CMK (cell line): Measurements from ENCODE around the gene GNA14.
"Not testable (repeated sequence)": the region's sequence is repeated elsewhere in the genome, so short reads cannot be mapped to it uniquely, and the experiment has no call there.

ENCODE experiments used
- DNase-seq: peaks from one replicate; pipeline ENCODE4 v3.0.0-alpha.2; 2010; ENCODE audit warnings: low read depth

The GNA14 gene

DNA sequence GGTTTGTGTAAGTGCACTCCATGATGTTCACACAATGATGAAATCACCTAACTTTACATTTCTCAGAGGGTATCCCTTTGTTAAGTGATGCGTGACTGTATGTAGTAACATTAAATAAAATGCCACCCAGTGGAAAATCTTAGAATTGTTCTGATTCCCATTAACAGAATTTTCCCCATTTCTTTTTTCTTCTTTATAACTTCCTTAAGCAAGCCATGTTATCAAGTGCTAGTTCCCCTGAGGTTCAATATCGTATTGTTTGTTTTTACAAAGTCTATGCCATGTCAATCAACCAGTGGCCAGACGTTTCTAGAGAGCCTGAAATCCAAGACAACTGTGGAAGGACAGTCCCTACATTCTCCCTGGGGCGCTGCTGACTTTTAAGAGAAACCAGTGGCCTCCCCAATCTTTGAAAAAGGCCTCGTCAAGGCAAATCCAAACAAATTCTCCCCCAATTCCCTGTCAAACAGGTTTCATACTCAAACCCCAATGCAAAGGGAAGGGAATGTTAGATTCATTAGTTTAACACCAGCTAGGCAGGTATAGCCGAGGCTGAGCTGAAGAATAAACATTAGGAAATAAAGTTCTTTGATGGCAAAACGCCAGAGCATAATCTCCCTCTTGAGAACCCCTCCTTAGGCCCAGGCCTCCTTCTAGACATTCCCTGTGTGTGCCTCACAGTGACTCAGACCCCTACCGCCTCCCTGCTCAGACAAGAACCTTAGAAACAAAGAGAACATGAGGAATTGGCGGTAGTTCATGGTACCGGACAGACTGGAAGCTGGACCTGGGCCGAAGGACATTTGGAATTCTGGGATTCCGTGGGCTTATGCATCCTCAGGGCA is 198.7 kb downstream of the GNA14 start:
- no peak for DNase-seq

DNA sequence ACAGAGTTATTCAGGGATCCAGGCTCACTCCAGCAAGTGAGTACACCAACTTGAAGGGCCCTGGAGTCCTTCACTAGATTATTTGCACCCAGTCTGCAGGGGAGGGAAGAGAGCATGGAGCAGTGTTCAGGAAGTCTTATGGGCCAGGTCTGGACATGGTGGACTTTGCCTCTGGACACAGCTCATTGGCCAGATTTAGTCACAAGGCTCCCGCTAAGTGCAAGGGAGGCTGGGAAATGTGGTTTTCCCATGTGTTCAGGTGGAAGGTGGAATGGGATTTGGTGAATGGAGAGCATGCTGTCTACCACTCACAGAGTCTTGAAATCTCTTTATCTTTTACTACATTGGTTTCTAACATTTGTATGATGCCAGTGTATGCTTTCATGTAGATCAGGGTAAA is 200.5 kb downstream of the GNA14 start:
- DNase-seq: no peak

DNA sequence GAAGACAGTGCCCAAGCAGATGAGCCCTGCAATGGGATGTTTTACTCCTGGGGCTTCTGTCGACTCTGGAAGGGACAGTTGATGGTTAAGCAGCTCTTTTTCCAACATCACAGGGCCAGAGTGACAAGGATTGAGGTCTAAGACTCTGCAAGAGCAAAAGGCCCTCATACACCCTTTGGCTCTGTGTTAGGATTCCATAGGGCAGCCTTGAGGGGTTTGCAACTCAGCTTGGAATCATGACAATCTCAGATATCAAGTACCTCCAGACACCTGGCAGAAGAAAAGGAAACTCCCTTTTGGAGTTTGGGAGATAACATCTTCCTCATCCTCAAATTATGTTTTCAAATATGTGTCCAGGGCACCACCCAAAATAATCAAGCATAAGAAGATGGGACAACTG is 205.7 kb downstream of the GNA14 start:
- DNase-seq: no peak

DNA sequence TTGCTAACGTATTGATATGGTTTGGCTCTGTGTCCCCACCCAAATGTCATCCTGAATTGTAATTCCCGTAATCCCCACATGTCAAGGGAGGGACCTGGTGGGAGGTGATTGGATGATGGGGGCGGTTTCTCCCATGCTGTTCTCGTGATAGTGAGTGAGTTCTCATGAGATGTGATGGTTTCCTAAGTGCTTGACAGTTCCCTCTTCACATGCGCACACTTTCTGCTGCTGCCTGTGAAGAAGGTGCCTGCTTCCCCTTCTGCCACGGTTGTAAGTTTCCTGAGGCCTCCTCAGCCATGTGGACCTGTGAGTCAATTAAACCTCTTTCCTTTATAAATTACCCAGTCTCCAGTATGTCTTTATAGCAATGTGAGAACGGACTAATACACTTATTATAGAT is 207.0 kb downstream of the GNA14 start:
- DNase-seq: not testable (repeated sequence)

DNA sequence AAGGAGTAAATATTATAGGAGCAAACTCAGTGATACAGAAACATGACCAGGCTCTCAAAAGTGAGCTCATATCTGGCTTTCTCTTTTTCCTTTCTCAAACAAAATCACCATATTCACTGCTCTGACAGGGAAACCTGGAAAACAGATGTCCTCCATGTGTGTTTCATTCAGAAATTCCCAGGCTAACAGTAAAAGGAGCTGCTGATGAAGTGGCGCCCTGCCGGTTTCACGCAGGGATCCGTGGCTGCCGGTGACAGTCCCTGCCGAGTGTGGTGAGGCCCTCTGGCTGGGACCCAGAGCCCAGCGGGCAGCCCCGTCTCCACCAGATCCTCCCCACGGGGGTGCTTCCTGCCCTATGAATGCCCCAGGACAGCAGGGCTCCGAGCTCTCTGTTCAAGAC is 208.1 kb downstream of the GNA14 start:
- DNase-seq: no peak

DNA sequence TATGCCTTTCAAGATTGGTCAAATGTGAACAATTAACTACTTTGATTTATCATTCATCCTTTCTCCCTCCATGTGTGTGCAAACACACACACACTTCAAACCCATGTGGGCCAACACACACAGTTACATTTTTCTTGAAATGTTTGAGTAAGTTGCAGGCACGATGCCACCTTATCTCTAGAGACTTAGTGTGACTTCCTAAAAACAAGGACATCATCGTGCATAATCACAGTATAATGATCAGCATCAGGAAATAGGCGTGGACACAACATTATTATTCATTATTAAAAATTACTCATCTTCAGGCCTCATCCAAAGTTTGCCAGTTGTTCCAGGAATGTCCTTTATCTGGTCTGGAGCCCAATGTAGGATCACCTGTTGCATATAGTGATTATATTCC is 209.5 kb downstream of the GNA14 start:
- no peak for DNase-seq

DNA sequence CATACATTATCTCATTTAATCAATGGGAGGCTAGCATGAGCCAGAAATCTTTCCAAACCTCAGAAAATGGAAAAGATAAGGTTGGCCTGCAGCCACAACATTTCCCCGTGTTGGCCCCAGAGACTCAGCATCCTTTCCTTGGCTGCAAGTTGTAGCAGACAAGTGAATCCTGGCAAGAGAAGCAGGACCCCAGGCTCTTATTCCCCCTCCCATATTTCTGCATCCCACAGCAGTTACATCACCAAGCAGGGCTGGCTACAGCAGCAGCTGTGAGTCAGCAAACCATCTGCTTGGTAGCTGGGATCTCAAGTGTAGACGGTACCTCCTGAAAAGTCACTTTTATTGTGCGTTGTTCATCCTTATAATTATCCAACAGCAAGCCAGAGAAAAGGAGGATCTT is 212.4 kb downstream of the GNA14 start:
- DNase-seq: no peak

DNA sequence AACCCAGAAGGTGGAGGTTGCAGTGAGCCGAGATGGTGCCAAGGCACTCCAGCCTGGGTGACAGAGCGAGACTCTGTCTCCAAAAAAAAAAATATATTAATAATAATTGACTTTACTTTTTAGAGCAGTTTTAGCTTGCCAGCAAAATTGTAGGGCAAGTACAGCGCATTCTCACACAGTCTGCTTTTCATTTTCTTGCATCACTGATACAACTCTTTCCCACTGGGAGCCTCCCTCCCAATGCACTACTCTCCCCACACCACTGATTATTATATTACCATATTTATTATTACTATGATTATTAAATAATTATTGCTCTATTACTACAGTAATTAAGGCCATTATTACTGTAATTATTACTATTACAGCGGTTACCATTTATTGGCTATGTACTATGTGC is 212.8 kb downstream of the GNA14 start:
- no peak for DNase-seq

DNA sequence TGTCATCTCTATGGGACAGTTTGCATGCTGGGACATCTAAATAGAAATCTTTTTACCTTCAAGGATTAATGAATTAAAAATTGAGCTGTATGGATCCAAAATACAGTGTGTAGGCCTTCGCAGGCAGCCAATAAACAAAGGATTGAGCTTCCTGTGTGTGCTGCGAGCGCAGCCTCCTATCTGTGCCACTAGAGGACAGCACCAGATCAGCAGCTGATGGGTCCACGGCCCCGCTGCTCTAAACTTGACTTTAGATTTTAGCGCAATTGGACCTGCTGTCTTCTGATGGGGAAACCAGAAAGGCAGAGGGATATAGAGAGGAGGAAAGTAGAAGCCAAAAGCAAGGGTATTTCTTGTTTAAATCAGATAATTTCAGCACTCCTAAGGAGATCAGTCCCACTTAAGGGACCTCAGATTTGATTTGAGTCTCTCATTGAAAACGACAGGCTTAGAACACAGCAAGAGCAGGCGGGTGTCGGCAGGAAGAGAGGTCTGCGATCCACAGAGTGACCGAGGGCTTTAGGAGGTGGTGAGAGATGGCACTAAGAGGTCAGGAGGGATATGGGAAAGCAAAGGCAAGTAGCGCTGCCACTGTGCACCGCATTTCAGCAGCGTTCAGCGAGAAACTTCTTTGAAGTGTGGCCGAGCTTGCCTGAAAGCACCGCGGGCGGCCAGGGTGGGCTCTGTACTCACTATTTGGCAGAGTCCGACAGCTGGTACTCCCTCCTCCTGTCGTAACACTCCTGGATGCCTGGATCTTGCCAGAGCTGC is 214.3 kb downstream of the GNA14 start:
- DNase-seq: no peak

DNA sequence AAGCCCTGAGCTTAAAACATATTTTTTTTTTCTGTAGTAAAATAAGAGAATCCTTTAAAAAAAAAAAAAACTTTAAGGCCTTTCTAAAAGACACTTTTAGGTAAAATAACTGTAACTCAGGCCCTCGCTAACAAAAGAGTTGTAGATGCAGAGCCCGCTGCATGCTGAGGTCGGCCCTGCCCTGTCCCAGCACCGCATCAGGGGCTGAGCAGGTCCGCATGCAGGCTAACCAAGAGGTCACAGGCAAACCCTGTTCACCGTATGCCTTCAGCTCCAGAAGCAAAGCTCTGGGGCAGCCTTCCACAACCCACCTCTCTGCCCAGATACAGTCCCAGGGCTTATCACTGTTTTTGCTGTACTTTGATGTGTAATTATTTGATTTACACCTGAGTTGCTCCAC is 216.1 kb downstream of the GNA14 start:
- DNase-seq: no peak

DNA sequence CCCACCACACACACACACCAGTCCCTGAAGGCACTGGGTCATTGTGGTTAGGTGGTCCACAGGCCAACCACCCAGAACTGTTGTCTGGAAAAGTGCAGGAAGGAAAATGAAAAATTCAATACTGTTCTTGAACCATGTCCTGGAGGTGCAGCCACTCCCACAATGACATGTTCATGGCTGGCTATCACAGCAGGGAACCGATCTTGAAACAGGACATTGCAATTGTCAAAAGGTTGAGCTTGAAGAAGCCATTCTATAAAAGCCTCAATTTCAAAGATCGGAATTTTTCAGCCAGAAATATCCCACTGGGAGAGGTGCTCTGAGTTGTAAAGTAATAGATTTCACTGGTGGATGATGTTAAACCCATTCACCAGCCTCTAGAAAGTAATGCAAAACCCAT is 218.2 kb downstream of the GNA14 start:
- no peak for DNase-seq

DNA sequence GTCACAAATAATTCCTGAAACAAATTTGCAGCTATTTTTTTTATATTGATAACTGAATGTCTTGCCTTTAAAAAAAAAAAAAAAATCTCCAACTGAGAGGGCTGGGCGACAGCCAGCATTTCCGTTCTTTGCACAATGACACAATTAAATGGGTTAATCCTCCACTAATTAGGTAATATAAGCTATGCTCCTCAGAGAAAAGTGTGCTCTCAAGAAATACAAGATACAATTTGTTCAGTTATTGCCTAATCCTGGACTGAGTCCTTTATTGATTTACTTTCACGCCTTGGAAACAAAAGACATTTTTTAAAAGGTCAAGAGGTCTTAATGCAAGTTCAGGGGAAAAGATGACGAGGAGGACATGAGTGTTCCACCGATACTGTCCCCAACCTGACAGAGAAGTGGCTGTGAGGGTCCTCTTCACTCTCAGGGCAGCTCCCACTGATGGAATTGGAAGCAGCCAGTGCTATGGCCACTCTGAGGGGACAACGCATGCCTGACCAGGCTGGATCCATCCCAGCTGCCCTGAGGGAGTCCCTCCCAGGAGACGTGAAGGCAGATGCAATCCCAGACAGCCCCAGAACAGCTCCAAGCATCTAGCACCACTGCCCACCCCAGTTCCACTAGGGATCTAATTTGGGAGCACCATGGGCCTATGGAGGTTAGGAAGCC is 220.7 kb downstream of the GNA14 start:
- no peak for DNase-seq

DNA sequence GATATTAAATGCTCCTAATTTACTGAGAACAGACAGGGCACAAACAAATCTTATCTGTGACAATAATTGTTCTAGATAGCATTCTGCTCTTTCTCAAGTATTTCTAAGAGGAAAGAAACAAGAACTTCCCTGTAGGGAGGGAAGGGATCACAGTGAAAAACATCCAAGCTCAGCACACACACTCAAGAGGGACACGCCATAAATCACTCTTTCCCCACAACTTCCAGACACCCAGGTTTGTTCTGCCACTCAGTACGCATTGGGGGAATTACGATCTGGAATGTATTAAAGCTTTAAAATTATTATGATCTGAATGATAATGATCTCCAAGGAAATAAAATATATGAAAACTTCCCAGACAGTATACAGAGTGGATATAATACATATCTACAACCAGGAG is 221.4 kb downstream of the GNA14 start:
- no peak for DNase-seq

DNA sequence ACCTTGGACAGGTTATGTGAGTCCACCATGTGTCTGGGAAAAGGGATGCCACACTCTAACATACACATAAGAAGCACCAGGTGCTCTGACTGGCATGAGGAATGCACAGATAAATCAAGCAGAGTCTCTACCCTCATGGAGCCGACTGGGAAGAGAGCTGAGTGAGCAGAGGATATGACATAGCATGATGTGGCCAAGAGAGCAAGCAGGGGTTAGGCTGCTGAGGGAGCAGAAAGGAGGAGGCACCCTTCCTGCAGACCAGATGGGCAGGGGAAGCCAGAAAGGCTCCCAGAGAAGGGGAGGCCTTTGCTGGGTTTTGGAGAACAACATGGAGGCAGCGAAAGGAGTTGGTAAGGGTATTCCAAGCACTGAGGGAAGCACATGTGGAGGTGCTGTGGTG is 223.1 kb downstream of the GNA14 start:
- DNase-seq: no peak

DNA sequence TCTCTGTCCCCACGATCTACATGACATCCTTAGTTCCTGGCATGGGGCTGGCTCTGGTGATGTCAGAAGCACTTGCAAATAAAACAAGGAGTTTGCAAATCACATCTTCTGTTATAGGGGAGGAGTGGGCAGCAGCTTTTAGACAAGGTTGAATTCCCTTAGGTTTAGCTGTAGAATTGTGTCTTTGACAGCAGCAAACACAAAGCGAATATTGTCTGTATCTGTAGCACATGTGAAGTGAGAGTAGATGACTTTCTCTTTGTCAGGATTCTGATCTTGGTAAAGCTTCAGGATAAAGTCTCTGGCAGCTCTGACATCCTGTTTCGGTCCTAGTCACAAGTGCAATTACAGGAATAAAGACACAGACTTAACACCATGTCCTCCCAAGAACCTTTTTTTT is 224.3 kb downstream of the GNA14 start:
- DNase-seq: no peak

DNA sequence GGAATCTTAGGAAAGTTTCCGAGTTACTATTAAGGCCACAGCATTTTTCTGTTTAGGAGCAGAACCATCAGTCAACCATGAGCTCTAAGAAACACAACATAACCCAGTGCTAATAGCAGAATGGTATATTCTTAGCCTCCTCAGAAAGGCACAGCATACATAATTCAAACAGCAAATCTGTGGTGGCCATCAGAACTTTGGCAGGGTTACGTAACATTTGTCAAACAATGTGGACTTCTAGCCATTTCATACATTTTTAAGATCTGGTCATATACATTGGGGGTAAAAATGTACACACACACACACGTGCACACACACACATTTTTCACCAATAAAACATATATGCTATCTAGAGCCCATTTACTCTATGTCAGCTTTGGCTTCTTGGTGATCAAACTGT is 225.2 kb downstream of the GNA14 start:
- DNase-seq: no peak

DNA sequence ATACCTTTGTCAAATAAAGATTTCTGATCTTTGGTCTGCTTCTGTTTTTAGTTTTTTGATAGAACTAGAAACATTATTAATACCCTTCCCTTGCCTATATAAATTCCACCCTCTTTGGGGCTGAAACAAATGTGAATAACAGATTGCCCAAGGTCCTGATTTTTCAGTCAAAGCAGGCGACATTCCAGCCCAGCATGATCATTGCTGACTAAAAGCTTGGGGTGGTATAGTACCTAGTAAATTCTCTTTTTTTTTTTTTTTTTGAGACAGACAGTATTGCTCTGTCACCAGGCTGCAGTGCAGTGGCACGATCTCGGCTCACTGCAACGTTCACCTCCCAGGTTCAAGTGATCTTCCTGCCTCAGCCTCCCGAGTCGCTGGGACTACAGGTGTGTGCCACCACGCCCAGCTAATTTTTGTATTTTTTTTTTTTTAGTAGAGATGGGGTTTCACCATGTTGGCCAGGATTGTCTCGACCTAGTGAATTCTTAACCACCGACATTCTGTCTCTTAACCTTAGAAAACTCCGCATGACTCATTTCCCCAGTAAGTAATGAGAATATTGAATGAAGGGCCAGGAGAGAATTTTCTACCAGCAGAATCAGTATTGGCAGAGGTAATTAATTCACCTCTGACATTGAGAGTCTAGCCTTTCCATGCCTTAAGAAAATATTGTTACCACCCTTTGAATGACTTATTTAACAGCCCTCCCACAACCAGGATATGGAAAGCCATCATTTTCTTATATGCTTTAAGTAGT is 226.4 kb downstream of the GNA14 start:
- DNase-seq: no peak

DNA sequence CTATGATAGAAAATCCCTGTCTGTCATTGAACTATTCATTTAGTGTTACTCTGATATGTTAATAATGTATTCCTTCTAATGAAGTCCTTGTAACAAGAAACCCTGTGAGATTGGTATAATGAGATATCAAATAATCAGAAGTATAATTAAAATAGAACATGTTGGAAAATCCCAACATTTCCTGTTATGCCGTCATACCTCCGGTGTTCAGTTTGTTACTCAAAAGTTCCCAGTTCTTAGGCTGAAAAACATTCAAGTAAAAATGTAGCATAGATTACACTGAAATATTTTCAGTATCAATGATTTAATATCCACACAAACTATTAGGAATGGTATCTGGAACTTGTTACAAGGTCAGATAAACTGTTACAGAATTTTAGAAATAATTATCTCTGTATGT is 227.5 kb downstream of the GNA14 start:
- DNase-seq: no peak

DNA sequence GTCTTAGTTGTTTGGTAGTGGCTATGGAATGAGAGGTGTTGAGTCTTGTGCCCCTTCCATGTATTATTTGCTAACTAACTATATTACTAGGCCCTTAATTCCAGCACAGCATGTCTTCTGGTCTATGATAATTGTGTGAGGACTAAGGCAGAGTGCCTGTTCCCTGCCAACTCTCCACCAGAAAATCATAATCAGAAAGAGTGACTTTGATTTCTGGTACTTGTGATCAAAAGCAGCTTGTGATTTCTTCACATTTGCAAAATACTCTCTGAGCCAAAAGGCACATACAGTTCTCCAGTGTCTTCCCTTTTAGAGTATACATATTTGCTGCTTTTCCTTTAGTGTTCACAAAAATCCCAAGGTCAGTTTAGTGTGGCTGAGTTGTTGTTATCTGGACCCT is 229.9 kb downstream of the GNA14 start:
- DNase-seq: no peak

DNA sequence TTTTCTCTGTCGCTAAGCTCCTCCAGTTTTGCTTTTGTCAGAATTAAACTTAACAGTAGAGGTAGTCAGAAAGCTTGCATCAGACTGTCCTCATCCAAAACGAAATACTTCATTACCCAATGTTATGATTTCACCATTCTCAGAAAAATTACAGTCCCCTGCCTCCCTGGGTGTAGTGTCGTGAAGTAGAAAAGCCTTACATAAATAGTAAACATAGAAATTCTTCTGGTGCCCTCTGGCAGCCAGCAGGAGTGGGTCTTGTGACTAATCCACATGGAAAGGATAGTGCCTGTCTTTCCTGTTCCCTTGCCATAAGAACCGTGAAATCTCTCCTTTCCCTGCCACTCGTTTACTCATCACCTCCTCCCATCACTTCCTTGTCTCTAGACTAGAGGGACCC is 230.6 kb downstream of the GNA14 start:
- DNase-seq: no peak

DNA sequence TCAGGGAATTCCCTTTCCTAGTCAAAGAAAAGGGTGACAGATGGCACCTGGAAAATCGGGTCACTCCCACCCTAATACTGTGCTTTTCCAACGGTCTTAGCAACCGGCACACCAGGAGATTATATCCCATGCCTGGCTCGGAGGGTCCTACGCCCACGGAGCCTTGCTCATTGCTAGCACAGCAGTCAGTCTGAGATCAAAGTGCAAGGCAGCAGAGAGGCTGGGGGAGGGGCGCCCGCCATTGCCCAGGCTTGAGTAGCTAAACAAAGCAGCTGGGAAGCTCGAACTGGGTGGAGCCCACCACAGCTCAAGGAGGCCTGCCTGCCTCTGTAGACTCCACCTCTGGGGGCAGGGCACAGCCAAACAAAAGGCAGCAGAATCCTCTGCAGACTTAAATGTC is 239.6 kb downstream of the GNA14 start:
- not testable (repeated sequence) for DNase-seq

DNA sequence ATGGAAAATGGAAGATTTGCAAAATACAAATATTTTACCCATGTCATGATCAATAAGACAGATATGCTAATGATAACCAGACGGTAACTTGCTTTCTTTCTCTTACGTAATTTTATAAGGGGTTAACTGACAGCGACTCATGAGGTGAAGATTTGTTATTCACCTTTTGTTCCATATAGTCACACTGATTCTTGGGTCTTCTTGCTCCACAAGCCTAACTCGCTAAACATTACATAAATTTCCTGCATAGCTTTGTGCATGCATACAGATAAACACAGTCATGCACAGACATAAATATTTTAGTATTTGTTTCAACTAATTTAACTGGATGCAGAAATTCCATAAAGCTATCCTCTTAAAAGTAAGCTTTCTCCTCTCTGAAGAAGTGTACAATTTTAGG is 244.9 kb downstream of the GNA14 start:
- no peak for DNase-seq
